Stimulated activated CD8-positive, alpha-beta memory T cell treated with anti-CD3 and anti-CD28 coated beads, Interleukin-2, amount 100 ng/mL, for 1 hour (primary cell): ENCODE measurements around the gene USP36.

Experiments
- DNase-seq, 2 donors: peaks; one replicate each; pipeline ENCODE4 v3.0.0-alpha.2; 2020; ENCODE audit warnings: low read depth in 2 of 2

Gene USP36

DNA sequence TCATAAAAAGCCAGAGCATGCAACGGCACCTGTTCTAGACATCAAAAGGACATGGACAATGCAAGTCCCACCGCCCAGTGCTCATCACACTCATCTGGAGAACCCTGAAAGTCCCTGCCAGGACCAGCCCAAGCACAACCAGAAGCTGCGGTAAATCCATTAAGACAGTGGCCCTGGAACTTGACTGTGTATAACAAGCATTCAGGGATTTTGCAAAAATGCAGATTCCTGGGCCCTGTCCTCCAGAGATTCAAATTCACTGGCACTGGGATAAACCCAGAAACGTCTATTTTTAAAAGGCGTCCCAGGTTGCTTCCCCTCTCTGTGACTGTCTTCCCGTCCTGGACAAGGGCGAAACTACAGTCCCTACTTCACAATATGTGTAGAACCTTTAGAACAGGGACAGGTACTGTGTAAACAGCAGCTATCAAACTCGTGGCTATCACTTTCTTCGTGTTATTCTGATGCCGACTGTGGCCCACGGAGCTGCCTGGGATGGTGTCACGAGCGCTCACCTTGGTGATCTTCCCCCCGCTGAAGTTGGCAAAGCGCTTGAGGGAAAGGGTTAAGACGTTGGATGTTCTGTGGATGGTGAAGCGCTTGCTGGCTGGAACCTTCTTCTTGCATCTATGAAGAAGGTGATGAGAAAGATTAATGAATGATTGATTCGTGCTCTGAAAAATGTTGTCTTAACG is 22.3 kb downstream of the USP36 start:
- no peak for DNase-seq

- DNase-seq: peak; percentile 29 to 30
Measured at GRCh38 chr17:78817123-78817522, 23.5 kb downstream of the USP36 start.

- DNase-seq: no peak
Measured at GRCh38 chr17:78815696-78816095, 24.9 kb downstream of the USP36 start.

GRCh38 chr17:78812855-78813254 is 27.8 kb downstream of the USP36 start:
- no peak for DNase-seq

DNA sequence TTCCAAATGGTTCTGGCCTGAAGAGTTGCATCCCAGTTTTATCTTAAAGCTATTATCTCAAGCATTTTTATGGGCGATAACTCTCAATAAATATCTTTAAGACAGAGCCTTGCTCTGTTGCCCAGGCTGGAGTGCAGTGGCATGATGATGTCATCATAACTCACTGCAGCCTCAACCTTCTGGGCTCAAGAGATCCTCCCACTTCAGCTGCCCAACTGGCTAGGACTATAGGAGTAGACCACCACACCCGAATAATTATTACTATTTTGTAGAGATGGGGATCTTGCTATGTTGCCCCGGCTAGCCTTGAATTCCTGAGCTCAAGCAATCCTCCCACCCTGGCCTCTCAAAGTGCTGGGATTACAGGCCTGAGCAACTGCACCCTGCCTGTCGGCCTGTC is 32.5 kb downstream of the USP36 start:
- DNase-seq: no peak

GRCh38 chr17:78806451-78806850 is 34.2 kb downstream of the USP36 start:
- DNase-seq: peak in 1 of 2 donors; percentile 27

DNA sequence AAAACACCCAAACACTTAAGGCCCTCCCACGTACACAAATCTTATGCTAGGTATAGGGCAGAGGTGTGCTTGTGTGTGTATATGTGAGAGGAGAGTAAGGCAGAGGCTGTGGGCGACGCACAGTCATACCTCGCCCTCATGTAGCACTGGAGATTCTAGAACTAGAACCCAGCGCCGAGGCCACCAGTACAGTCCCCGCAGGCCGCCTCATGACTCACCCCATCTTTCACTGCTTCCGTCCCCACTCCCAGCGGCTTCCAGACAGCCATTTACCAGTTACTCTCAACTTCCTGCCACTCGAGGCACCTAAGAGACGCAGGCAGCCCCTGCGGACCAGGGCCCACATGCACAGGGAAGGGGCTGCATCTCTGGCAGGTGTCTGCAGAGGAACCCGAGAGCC is 35.3 kb downstream of the USP36 start:
- DNase-seq: peak; percentile 27 to 31

DNA sequence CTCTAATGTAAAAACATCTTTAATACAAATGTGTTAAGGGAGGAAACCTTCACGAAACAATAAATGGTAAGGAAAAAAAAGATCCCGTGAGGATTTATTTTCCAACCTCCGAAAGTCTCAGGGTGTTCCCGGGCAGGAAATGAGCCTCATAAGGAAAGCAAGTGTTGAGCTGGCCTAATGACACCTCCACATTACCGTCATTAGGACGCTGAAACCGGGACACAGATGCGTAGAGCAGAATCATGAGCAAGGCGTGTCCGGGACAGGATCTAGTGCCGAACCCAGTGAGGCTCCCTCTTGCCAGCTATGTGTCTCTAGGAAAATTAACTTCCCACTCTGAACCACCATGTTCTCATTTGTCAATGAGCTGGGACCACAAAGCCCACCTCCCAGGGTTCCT is 35.8 kb downstream of the USP36 start:
- DNase-seq: no peak

DNA sequence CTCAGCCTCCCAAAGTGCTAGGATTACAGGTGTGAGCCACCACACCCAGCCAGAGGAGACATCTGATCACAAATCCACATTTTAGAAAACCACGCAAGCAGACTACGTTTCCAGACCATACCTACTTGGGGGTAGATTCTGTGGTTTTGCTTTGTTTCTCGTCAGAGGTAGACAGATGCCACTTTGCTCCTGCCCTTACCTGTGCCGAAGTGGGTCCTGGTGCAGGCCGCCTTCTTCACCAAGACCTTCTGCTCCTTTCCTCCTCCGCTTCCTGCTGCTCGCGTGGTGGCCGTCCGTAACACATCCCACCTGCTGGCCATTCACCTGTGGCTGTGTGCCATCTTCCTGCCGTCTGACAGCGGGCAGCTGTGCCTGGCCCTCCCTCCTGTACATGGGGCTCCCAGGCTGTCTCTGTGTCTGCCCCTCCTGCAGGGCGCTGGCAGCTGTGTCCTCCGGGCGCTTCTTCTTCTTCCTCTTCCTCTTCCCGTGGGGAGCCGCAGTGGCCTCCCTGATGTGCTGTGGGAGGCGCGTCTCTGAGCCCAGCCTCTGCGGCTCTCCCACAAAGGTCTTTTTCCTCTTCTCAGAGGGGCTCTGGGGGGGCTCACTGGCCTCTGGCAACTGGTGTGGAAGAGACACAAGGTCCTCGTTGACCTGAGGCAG is 37.3 kb downstream of the USP36 start:
- no peak for DNase-seq

- no peak for DNase-seq
Measured at GRCh38 chr17:78802459-78802858, 38.2 kb downstream of the USP36 start.

GRCh38 chr17:78802008-78802407 is 38.6 kb downstream of the USP36 start:
- DNase-seq: no peak

- no peak for DNase-seq
Measured at GRCh38 chr17:78800132-78800931, 40.3 kb downstream of the USP36 start.

- no peak for DNase-seq
Measured at GRCh38 chr17:78798695-78799559, 41.7 kb downstream of the USP36 start.

DNA sequence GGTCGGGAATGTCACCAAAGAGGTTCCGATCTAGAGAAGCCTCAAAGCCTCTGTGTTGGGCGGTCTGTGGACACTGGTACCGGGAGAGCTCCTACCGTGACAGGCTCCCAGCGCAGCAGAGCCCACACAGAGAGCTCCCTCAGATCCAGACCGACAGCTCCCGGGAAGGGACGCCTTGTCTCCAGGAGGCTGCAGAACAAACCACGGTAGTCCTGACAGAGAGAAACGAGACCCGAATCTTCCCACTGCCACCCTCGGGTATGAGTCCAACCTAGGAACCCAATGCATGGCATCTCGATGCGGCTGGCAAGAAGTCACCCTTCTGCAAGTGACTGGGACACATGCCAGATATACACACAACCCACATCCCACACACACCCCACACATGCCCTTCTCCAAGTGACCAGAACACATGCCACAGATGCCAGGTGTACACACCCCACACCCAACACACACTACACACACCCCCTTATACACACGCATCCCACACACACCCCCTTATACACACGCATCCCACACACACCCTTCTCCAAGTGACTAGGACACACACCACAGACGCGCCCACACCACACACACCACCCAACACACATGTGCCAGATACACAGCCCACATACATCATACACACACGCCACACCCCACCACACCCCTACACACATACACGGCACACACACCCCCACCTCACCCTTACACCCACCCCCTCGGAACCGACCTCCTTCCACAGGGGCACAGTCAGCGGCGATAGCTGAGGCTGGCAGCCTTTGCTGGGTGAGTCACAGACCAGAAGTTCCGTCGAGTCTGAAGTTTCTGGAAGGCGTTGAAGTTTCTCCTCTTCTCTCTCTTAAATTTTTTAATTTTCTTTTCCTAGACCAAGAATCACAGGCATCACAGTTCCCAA is 42.7 kb downstream of the USP36 start:
- no peak for DNase-seq

DNA sequence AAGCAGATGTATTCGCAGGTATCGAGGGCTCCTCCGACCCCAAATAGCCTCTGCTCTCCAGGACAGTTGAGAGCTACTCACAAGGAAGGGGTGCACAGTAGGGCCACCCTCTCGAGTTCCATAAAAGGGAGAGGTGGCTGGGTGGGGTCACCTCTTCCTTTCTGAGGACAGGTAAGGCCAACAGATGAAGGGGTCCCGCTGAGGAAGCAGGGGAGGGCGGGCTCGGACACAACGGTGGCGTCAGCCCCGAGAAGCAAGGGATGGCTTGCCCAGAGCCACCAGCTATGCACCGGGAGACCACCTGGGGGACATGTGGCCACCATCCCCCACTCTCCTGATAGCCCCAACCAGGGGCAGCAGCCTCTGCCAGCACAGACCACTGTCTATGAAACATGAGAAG is 43.4 kb downstream of the USP36 start:
- DNase-seq: no peak

- no peak for DNase-seq
Measured at GRCh38 chr17:78796517-78796900, 44.1 kb downstream of the USP36 start.

DNA sequence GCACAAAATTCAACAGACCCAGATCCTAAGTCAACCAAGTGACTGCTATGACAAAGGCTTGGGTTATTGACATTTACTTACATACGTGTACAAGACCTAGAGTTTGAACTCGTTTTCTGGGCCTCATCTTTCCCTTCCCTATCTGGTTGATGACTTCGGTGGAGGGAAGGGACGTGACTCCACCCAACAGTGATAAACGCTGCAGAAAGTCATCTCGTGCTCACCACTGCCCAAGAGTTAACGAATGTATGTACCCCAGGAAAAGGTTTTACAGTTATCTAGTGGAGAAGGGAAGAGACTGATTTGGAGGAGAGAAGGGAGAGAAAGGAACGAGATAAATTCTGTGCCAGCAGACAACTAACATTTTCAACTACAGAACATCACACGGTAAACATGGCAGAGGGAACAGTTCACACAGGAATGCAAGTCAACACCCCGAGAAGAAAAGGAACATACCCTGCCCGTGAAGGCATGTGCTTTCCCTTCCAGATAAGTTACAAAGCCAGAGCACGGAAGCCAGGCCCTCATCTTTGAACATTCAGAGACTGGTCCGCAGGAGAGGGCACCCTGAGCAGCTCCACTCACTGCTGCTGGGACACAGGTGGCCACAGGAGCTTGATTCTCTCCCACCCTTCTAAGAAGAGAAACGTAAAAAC is 44.6 kb downstream of the USP36 start:
- no peak for DNase-seq

GRCh38 chr17:78794864-78795640 is 45.6 kb downstream of the USP36 start:
- DNase-seq: no peak

DNA sequence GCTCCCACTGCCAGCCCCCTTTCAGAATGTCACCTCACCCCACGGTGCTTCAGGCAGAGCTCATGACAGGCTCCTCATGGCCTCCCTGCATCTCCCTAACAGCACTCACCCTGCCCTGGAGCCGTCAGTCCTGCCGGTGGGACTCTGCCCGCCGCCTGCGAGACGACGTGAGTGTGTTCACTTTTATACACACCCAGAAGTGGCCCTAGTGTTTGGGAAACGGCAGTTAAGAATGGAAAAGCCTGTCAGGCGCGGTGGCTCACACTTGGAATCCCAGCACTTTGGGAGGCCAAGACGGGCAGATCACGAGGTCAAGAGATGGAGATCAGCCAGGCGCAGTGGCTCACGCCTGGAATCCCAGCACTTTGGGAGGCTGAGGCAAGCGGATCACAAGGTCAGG is 46.2 kb downstream of the USP36 start:
- no peak for DNase-seq

DNA sequence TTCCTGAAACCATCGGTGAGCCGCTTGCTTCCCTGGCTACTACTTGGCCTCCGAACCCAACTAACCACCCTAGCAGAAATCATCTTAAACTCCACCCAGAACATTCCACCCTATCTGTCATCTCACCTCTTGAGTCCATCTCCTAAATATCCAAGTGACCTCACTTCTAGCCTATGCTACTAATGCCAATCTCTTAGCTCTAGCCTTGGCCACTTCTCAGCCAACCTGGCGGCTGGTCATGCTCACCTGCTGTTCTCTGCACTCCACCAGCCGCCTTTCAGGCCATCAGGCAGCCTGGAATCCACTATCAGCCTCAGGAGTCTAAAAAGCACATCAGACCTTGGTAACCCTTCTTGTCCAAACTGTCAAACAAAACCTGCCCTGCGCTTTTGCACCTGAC is 46.6 kb downstream of the USP36 start:
- no peak for DNase-seq
